Astrocyte (in vitro differentiated cells and primary cell): Measurements from ENCODE around the gene CSRNP3. TPM values are rescaled to one million over a fixed set of nuclear protein-coding genes. Genes with fewer than 3 reads are reported as not detected.

Source experiments
- DNase-seq: peaks from one replicate; pipeline ENCODE4 v3.0.0-alpha.2; 2010; ENCODE audit warnings: low read depth
- FAIRE-seq: peaks from 2 replicates; lab custom pipeline; 2011; peaks lifted over from hg19 to GRCh38; lab: Jason Lieb, UNC
- H2AFZ ChIP-seq: 2 replicates; pipeline ENCODE4 v1.6.0; 2012; ENCODE audit warnings: low read depth, low read length, inconsistent platforms
- H3K27ac ChIP-seq: 2 replicates; pipeline ENCODE4 v1.5.1; 2011; ENCODE audit warnings: low read depth, low read length, inconsistent platforms
- H3K27me3 ChIP-seq: 2 replicates; pipeline ENCODE4 v1.6.0; 2011; ENCODE audit warnings: low read length, inconsistent platforms; ENCODE audit not compliant: insufficient read depth
- H3K36me3 ChIP-seq: 2 replicates; pipeline ENCODE4 v1.5.1; 2011; ENCODE audit warnings: low read length, inconsistent platforms; ENCODE audit not compliant: insufficient read depth
- H3K4me1 ChIP-seq: 2 replicates; pipeline ENCODE4 v1.5.1; 2011; ENCODE audit warnings: low read length, inconsistent platforms; ENCODE audit not compliant: insufficient read depth
- H3K4me2 ChIP-seq: 2 replicates; pipeline ENCODE4 v1.6.0; 2012; ENCODE audit warnings: low read length, inconsistent platforms
- H3K4me3 ChIP-seq: 2 replicates; pipeline ENCODE4 v1.5.1; 2011; ENCODE audit warnings: low read depth, mild to moderate bottlenecking, low read length, inconsistent platforms; ENCODE audit not compliant: insufficient read depth
- H3K79me2 ChIP-seq: 2 replicates; pipeline ENCODE4 v1.6.0; 2012; ENCODE audit warnings: mild to moderate bottlenecking, low read length, inconsistent platforms; ENCODE audit not compliant: insufficient read depth
- H3K9ac ChIP-seq: 2 replicates; pipeline ENCODE4 v1.6.0; 2012; ENCODE audit warnings: mild to moderate bottlenecking, low read length, inconsistent platforms
- H3K9me3 ChIP-seq: 2 replicates; pipeline ENCODE4 v1.5.1; 2012; ENCODE audit warnings: low read depth, mild to moderate bottlenecking, low read length, inconsistent platforms; ENCODE audit not compliant: insufficient read depth
- H4K20me1 ChIP-seq: 2 replicates; pipeline ENCODE4 v1.6.0; 2012; ENCODE audit warnings: low read length, inconsistent platforms; ENCODE audit not compliant: insufficient read depth
- H3K27ac Mint-ChIP-seq: one replicate; pipeline ENCODE4 v1.8.0; 2021; ENCODE audit warnings: mild to moderate bottlenecking, mixed read lengths; ENCODE audit not compliant: unreplicated experiment
- H3K27me3 Mint-ChIP-seq: one replicate; pipeline ENCODE4 v1.8.0; 2021; ENCODE audit warnings: low read depth, mixed read lengths; ENCODE audit not compliant: unreplicated experiment
- H3K36me3 Mint-ChIP-seq: one replicate; pipeline ENCODE4 v1.8.0; 2021; ENCODE audit warnings: low read depth, mixed read lengths; ENCODE audit not compliant: unreplicated experiment
- H3K4me1 Mint-ChIP-seq: one replicate; pipeline ENCODE4 v1.8.0; 2021; ENCODE audit warnings: low read depth, mixed read lengths; ENCODE audit not compliant: unreplicated experiment
- H3K4me3 Mint-ChIP-seq: one replicate; pipeline ENCODE4 v1.8.0; 2021; ENCODE audit warnings: mild to moderate bottlenecking, moderate library complexity, mixed read lengths; ENCODE audit not compliant: unreplicated experiment
- H3K9me3 Mint-ChIP-seq: one replicate; pipeline ENCODE4 v1.8.0; 2021; ENCODE audit warnings: mild to moderate bottlenecking, mixed read lengths; ENCODE audit not compliant: unreplicated experiment
- EZH2 ChIP-seq: IDR thresholded peaks from 2 replicates; pipeline ENCODE4 v1.6.1; 2012; ENCODE audit warnings: mild to moderate bottlenecking, low read length, inconsistent platforms; ENCODE audit not compliant: insufficient read depth
- total RNA-seq: library from RNA; stranded (reverse); gene quantifications from 2 replicates; pipeline ENCODE4 v1.2.1, GENCODE V29; 2021
- TF ChIP-seq, protein P1 (sequence below): IDR thresholded peaks from 2 replicates; pipeline ENCODE4 v1.5.1; 2011; ENCODE audit warnings: low read depth, mild to moderate bottlenecking, inconsistent platforms, low read length, moderate library complexity; ENCODE audit not compliant: insufficient read depth

The CSRNP3 gene
- total RNA-seq, 1 donor from 2014 or later: 5.9 TPM

DNA sequence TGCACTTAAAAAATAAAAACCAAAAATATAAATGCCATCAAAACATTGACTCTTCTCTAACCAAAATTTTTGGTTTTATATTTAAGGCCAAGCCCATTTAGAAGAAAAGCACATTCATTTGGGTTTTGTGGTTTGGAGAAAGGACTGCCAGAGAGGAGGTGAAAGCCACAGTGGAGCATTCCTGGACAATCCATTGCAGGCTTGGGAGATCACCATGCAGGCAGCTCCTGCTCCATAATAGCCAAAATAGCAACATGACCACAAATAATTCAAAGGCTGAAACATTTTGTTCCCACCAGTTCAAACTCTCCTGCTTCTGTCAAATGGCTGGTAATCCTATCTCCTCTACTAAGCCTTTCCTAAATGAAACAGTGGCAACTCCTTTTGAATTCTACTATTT, 251.0 kb downstream of the CSRNP3 start:
- H3K27ac Mint-ChIP-seq: peak overlapping the region; percentile 29
- no peaks in the 10 kb centered on the region for H4K20me1 ChIP-seq
- peaks cover 1% of the 10 kb centered on the region for H3K9me3 Mint-ChIP-seq
- peaks cover 15% of the 10 kb centered on the region for H3K4me1 ChIP-seq
- no peaks in the 10 kb centered on the region for H3K27me3 ChIP-seq
- no peak overlapping the region for H3K9ac ChIP-seq
- DNase-seq (peak; percentile 98), FAIRE-seq (peak; percentile 87)
- no peak overlapping the region for H3K4me3 ChIP-seq
- peak overlapping the region; percentile 31 for H3K4me2 ChIP-seq
- H3K9me3 ChIP-seq: no peaks in the 10 kb centered on the region
- no peaks in the 10 kb centered on the region for H3K27me3 Mint-ChIP-seq
- no peak overlapping the region for H2AFZ ChIP-seq
- no peaks in the 10 kb centered on the region for H3K36me3 ChIP-seq
- H3K4me3 Mint-ChIP-seq: no peak overlapping the region
- TF ChIP-seq, protein P1, sequence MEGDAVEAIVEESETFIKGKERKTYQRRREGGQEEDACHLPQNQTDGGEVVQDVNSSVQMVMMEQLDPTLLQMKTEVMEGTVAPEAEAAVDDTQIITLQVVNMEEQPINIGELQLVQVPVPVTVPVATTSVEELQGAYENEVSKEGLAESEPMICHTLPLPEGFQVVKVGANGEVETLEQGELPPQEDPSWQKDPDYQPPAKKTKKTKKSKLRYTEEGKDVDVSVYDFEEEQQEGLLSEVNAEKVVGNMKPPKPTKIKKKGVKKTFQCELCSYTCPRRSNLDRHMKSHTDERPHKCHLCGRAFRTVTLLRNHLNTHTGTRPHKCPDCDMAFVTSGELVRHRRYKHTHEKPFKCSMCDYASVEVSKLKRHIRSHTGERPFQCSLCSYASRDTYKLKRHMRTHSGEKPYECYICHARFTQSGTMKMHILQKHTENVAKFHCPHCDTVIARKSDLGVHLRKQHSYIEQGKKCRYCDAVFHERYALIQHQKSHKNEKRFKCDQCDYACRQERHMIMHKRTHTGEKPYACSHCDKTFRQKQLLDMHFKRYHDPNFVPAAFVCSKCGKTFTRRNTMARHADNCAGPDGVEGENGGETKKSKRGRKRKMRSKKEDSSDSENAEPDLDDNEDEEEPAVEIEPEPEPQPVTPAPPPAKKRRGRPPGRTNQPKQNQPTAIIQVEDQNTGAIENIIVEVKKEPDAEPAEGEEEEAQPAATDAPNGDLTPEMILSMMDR: no peak
- no peak for TF ChIP-seq EZH2
- H3K4me1 Mint-ChIP-seq: peaks cover 20% of the 10 kb centered on the region
- H3K27ac ChIP-seq: peak overlapping the region; percentile 23
- H3K36me3 Mint-ChIP-seq: no peaks in the 10 kb centered on the region
- H3K79me2 ChIP-seq: no peaks in the 10 kb centered on the region

DNA sequence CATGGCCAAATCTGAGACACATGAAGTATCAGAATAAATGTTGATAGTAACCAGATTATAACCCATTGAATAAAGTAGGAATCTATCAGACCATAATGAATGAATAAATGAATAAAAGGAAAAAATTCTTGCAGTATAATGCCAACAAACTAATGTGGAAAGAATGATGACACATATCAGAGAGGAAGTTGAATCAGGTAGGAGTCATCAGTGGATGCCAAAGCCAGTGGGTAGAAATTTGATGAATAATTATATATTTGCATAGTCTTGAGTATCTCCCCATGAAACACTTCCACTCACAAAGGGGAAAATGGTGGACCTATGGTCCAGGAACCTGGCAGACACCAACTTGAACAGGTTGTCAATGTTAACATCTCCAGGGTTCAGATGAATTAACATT, 255.9 kb downstream of the CSRNP3 start:
- Histone ChIP-seq H3K9ac (no peak overlapping the region), H3K9me3 (no peaks in the 10 kb centered on the region), H3K4me3 (no peak overlapping the region), H3K36me3 (no peaks in the 10 kb centered on the region), H3K27me3 (no peaks in the 10 kb centered on the region), H3K79me2 (no peaks in the 10 kb centered on the region), H4K20me1 (no peaks in the 10 kb centered on the region), H2AFZ (peak overlapping the region; percentile 6), H3K27ac (peak overlapping the region; percentile 76), H3K4me2 (peak overlapping the region; percentile 53), H3K4me1 (peaks cover 15% of the 10 kb centered on the region)
- no peaks in the 10 kb centered on the region for H3K9me3 Mint-ChIP-seq
- peaks cover 17% of the 10 kb centered on the region for H3K4me1 Mint-ChIP-seq
- no peaks in the 10 kb centered on the region for H3K36me3 Mint-ChIP-seq
- TF ChIP-seq, protein P1: no peak
- no peak for TF ChIP-seq EZH2
- FAIRE-seq: peak; percentile 87
- H3K4me3 Mint-ChIP-seq: no peak overlapping the region
- no peaks in the 10 kb centered on the region for H3K27me3 Mint-ChIP-seq
- peak; percentile 86 for DNase-seq
- H3K27ac Mint-ChIP-seq: peak overlapping the region; percentile 71

Other genes starting within 250 kb of the CSRNP3 start
- gene SCN2A, start 230.3 kb upstream of the CSRNP3 start, total RNA-seq: 7.5 and 8.2 TPM in 2 replicates